HCT116 (cell line): Measurements from ENCODE around the gene FBXO21.

ENCODE experiments used
- EZH2 ChIP-seq: fragments of 200-600 bp; sonication (generic); IDR thresholded peaks from 2 replicates; pipeline ENCODE4 v1.6.1; 2017; ENCODE audit warnings: antibody characterized with exemption, mixed run types
- POLR2A ChIP-seq: IDR thresholded peaks from 2 replicates; pipeline ENCODE4 v1.7.0; 2011; ENCODE audit warnings: borderline replicate concordance; ENCODE audit not compliant: insufficient read depth, insufficient read length; ENCODE audit errors: extremely low read depth
- YY1 ChIP-seq: IDR thresholded peaks from 2 replicates; pipeline ENCODE4 v1.6.1; 2011; ENCODE audit warnings: low read length, low read depth, moderate library complexity, mild to moderate bottlenecking; ENCODE audit not compliant: insufficient replicate concordance; ENCODE audit errors: extremely low read depth
- TF ChIP-seq, protein P1 (sequence below): IDR thresholded peaks from 2 replicates; pipeline ENCODE4 v1.6.1; 2012
- TF ChIP-seq, protein P2 (sequence below): IDR thresholded peaks from 2 replicates; pipeline ENCODE4 v1.6.1; 2012; ENCODE audit warnings: low read depth
- TF ChIP-seq, protein P3 (sequence below), 3 experiments: fragments of 200-600 bp in 1 of 3; sonication (generic) in 1 of 3; IDR thresholded peaks in 2 of 3; conservative IDR thresholded peaks in 1 of 3; 2 replicates each; pipeline ENCODE4 v1.5.1; 2012 to 2017; ENCODE audit warnings: low read depth in 2 of 3, low read length in 2 of 3, antibody characterized with exemption in 1 of 3, borderline replicate concordance in 1 of 3, control low read depth in 1 of 3, mild to moderate bottlenecking in 1 of 3, mixed read lengths in 1 of 3, mixed run types in 1 of 3, moderate library complexity in 1 of 3; ENCODE audit not compliant: insufficient read depth in 1 of 3
- TF ChIP-seq, protein P4 (sequence below): IDR thresholded peaks from 2 replicates; pipeline ENCODE4 v1.6.1; 2012

DNA sequence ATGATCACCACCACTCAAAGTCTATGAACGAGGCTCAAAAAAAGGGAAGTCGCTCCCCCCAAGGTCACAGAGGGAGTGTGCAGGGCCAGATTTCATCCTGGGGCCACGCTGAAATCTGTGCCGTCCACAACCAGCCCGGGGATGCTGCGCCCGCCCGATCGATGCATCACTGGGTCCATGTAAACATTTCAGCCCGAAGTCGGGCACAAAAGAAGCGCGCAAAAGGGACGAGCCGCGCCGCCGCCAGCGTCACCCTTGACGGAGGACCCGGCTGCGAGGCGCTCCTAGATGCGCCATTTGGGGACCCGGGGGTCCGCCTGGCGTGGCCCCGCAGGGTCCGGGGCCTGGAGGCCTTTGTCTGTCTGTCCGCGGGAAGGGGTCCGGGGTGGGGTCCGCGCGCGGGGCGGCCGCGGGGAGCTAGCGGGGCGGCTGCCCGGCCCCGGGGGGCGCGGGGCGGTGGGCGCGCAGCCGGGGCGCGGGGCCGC, 503 bp downstream of the FBXO21 start:
- TF ChIP-seq, protein P1, sequence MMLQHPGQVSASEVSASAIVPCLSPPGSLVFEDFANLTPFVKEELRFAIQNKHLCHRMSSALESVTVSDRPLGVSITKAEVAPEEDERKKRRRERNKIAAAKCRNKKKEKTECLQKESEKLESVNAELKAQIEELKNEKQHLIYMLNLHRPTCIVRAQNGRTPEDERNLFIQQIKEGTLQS, result no peak
- TF ChIP-seq, protein P2, sequence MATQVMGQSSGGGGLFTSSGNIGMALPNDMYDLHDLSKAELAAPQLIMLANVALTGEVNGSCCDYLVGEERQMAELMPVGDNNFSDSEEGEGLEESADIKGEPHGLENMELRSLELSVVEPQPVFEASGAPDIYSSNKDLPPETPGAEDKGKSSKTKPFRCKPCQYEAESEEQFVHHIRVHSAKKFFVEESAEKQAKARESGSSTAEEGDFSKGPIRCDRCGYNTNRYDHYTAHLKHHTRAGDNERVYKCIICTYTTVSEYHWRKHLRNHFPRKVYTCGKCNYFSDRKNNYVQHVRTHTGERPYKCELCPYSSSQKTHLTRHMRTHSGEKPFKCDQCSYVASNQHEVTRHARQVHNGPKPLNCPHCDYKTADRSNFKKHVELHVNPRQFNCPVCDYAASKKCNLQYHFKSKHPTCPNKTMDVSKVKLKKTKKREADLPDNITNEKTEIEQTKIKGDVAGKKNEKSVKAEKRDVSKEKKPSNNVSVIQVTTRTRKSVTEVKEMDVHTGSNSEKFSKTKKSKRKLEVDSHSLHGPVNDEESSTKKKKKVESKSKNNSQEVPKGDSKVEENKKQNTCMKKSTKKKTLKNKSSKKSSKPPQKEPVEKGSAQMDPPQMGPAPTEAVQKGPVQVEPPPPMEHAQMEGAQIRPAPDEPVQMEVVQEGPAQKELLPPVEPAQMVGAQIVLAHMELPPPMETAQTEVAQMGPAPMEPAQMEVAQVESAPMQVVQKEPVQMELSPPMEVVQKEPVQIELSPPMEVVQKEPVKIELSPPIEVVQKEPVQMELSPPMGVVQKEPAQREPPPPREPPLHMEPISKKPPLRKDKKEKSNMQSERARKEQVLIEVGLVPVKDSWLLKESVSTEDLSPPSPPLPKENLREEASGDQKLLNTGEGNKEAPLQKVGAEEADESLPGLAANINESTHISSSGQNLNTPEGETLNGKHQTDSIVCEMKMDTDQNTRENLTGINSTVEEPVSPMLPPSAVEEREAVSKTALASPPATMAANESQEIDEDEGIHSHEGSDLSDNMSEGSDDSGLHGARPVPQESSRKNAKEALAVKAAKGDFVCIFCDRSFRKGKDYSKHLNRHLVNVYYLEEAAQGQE, result no peak
- TF ChIP-seq YY1, result no peak
- TF ChIP-seq, protein P3, sequence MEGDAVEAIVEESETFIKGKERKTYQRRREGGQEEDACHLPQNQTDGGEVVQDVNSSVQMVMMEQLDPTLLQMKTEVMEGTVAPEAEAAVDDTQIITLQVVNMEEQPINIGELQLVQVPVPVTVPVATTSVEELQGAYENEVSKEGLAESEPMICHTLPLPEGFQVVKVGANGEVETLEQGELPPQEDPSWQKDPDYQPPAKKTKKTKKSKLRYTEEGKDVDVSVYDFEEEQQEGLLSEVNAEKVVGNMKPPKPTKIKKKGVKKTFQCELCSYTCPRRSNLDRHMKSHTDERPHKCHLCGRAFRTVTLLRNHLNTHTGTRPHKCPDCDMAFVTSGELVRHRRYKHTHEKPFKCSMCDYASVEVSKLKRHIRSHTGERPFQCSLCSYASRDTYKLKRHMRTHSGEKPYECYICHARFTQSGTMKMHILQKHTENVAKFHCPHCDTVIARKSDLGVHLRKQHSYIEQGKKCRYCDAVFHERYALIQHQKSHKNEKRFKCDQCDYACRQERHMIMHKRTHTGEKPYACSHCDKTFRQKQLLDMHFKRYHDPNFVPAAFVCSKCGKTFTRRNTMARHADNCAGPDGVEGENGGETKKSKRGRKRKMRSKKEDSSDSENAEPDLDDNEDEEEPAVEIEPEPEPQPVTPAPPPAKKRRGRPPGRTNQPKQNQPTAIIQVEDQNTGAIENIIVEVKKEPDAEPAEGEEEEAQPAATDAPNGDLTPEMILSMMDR (IDR thresholded peaks at IDR 0.05 in 2 of 3, conservative IDR thresholded peaks at IDR 0.05 in 1 of 3; ENCODE audit: borderline replicate concordance in 1 of 3, insufficient read depth in 1 of 3, low read depth in 2 of 3, low read length in 2 of 3), result no peak
- TF ChIP-seq, protein P4, sequence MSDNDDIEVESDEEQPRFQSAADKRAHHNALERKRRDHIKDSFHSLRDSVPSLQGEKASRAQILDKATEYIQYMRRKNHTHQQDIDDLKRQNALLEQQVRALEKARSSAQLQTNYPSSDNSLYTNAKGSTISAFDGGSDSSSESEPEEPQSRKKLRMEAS, result no peak
- no peak for TF ChIP-seq POLR2A
- TF ChIP-seq EZH2, result no peak
